ENCODE measurements around the gene NFRKB.

Gene NFRKB

DNA sequence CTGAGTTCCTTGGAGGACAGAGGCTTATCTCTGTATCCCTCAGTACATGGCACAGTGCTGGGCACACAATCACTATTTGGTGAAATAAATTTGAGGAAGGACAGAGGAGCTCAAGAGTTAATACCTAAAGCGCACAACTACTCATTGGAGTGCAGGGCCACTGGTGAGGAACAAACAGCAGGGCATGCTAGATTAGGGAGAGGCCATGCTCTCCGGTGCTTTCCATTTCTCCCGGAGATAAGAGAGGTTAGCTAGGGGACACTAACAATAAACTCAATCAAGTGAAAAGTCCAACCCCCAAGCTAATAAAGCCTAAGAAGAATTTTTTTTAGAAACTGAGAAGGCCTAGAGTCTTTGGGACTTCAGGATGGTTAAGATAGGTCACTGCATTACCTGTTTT lies 29.1 kb downstream of the NFRKB start:
- no peak overlapping the region for H3K27ac ChIP-seq

DNA sequence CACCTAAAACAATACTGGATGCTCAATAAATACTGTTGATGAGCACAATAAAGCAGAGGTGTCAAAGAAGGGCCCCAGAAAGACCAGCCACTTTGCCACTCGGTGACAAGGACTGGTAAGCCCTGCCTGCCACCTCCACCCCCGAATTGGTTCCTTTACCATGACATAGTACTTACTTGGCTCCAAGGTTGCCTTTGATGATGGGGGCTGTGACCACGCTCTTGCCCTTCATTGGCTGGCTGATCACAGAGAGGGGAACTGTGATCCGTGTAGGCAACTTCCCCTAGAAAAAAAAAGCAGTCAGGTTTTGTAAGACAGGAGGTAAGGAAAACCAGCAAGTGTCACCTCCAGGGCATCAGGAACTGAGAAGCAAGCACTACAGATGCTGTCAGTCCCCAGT lies 29.7 kb downstream of the NFRKB start:
- no peak for TF ChIP-seq ZFX (IDR thresholded peaks at IDR 0.05; ENCODE audit: borderline replicate concordance)
- TF ChIP-seq, protein P1, sequence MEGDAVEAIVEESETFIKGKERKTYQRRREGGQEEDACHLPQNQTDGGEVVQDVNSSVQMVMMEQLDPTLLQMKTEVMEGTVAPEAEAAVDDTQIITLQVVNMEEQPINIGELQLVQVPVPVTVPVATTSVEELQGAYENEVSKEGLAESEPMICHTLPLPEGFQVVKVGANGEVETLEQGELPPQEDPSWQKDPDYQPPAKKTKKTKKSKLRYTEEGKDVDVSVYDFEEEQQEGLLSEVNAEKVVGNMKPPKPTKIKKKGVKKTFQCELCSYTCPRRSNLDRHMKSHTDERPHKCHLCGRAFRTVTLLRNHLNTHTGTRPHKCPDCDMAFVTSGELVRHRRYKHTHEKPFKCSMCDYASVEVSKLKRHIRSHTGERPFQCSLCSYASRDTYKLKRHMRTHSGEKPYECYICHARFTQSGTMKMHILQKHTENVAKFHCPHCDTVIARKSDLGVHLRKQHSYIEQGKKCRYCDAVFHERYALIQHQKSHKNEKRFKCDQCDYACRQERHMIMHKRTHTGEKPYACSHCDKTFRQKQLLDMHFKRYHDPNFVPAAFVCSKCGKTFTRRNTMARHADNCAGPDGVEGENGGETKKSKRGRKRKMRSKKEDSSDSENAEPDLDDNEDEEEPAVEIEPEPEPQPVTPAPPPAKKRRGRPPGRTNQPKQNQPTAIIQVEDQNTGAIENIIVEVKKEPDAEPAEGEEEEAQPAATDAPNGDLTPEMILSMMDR (IDR thresholded peaks at IDR 0.05) = no peak
- H3K27ac ChIP-seq = no peak overlapping the region

More for the DNA sequence above, 29.1 kb downstream of the NFRKB start:
- TF ChIP-seq, protein P1 (IDR thresholded peaks at IDR 0.05) = no peak
- no peak for TF ChIP-seq ZFX (IDR thresholded peaks at IDR 0.05; ENCODE audit: borderline replicate concordance)

DNA sequence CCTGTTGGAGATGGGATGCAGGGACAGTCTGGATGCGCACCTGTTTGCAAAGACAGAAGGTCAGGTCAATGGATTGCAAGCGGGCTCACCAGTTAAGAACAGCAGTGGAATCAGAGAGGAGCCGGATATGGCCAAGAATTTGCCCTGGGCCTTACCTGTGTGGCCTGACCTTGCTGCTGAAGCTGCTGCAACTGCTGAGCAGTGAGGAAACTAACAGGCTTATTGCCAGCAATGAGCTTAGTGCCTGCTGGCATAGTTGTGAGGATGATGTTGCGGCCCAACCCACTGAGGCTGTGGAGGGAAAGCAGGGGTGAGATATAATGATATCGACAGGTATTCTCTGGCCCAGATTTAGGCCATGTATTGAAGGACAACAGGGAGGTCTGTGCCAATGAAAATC lies 30.6 kb downstream of the NFRKB start:
- no peak overlapping the region for H3K27ac ChIP-seq
- TF ChIP-seq, protein P1 (IDR thresholded peaks at IDR 0.05) = no peak

DNA sequence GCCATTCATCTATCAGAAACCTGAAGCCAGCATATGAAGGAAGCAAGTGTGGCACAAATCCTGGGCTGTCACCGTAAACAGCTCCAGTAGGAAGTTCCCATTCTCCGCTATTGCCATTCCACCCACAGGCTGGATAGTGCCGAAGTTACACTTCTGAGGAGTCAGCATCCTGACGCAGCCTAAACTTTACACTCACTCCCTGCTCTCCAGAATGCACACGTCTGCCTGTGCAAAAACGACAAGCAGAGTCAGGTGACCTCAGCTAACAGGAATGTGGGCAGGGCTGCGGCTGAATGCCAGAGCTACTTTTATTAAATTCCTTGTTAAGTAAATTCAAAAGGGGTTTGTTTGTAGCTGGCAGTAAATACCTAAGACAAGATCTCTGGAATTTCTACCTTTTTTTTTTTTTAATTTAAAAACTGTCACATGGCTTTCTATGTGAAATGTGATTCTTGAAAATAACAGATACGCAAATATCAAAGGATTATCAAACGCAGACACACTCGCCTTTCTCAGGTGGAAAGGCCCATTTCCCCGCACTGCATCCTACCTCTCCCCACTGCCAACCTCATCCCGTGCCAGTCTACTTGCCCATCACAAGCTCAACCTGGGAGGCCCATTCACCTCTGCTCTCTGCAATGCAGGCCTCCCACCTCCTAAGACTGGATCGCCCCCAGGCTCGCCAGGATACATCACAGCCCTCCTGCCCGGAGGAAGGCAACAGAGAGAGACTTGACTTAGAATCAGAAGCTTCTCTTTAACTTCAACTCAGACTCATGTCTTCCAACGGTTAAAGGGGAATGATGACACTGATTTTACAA lies 33.5 kb downstream of the NFRKB start:
- no peak for TF ChIP-seq ZFX (IDR thresholded peaks at IDR 0.05; ENCODE audit: borderline replicate concordance)
- TF ChIP-seq, protein P1 (IDR thresholded peaks at IDR 0.05) = no peak
- H3K27ac ChIP-seq = peak overlapping the region; percentile 73

DNA sequence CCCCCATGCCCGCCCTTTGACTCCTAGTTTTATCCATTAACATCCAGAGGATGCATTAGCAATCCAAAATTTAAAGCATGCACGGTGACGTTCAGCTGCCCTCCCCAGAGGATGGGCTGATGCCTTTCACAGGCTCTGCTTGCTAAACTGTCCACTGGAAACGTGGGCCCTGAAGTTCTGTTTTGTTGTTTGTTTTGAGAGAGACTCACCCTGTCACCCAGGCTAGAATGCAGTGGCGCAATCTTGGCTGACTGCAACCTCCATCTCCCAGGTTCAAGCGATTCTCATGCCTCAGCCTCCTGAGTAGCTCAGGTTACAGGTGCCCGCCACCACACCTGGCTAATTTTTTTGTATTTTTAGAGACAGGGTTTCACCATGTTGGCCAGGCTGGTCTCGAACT lies 39.3 kb downstream of the NFRKB start:
- TF ChIP-seq ZFX (IDR thresholded peaks at IDR 0.05; ENCODE audit: borderline replicate concordance) = no peak
- TF ChIP-seq, protein P1 (IDR thresholded peaks at IDR 0.05) = no peak

DNA sequence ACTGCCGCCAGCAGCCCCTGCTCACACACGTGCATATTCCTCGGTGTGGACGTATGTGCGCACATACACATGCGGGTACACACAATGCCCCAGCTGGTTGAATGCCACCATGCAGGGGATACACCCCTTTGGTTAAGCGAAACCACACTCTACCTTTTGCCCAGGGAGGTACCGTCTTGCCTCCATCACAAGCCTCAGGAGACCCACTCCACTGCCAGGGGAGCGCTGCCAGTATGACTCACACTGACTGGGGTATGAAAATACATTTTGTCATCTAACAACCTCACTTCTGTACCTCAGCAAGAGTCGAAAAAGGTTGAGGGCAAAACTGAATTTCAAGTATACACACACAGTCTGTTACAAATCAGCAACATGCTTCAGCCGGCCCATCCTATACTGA lies 40.3 kb downstream of the NFRKB start:
- TF ChIP-seq, protein P1 (IDR thresholded peaks at IDR 0.05) = no peak
- no peak for TF ChIP-seq ZFX (IDR thresholded peaks at IDR 0.05; ENCODE audit: borderline replicate concordance)
- H3K27ac ChIP-seq = no peak overlapping the region

More for the DNA sequence above, 39.3 kb downstream of the NFRKB start:
- no peak overlapping the region for H3K27ac ChIP-seq

DNA sequence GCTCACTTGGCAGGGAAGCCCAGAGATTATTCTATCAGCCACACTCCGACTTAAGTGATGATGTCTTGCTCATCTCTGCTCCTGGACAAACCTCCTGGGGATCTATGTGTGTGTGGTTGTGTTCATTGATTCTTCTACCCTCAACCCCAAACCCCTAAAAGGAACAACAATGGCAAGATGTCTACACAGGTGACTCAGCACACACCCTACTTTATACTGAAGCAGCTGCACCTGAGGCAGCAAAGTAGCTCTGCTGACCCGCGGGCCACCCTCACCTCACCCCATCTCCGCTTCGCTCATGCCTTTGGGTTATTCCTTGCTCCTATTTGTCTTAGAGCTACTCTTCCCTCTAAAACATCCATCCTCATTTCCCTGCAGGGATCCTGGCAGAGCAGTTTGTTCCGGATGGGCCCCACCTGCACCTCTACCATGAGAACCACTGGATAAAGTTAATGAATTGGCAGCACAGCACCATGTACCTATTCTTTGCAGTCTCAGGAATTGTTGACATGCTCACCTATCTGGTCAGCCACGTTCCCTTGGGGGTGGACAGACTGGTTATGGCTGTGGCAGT lies 41.1 kb downstream of the NFRKB start:
- peak overlapping the region; percentile 77 for H3K27ac ChIP-seq
- TF ChIP-seq, protein P1 (IDR thresholded peaks at IDR 0.05) = no peak
- no peak for TF ChIP-seq ZFX (IDR thresholded peaks at IDR 0.05; ENCODE audit: borderline replicate concordance)
